Activated CD4-positive, alpha-beta T cell treated with anti-CD3 and anti-CD28 coated beads, Interleukin-2, amount 50 U/mL, for 1 hour (primary cell): ENCODE data around the gene PAK5.

Experiments used
- DNase-seq: peaks from one replicate; pipeline ENCODE4 v3.0.0-alpha.2; 2020

Gene PAK5

DNA sequence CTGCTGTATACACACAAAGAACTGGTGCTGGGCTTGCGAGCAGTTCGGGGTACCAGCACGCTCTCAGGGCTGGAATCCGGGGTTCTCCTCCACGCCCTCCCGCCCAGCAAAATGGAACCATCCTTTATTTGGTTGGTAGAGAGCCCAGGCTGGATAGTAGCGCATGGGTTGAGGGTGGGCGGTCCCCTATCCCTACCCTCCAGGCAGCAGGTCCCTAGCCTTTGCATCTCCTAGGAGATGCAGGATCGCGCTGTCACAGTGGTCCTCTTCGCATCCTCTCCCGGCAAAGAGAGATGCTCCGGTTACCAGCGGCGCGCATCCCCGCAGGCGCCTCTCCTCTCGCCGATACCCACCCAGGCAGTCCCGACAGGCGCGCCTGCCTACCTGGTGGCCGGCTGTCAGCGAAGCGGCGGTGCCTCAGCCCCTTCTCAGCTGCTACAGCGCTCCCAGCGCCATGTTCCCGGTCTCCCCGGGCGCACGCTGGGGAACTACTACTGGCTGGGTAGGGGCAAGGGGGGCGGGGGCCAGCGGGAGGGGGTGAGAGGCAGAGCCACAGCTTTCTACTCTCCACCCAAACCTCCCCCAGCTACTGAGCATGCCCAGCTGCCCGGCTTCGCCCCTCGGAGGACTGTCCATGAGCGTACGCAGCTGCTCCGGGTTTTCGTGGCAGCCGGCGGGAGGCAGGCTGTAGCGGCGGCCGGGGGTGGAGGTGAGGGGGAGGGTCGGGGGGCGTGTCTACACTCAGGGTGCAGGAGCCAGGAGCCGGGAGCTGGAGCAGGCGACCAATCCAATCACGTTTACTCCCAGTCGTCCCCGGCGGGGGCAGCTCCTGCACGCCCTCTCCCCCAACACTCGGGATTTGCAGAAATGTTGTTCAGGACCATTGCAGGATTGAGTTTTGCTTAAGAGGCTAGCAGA, at the start of gene PAK5:
PAK5 (minus strand) TSS at position 699 of the 918 bp plus-strand sequence. CDS start 194,748 bp downstream, outside the sequence.
- no peak for DNase-seq

DNA sequence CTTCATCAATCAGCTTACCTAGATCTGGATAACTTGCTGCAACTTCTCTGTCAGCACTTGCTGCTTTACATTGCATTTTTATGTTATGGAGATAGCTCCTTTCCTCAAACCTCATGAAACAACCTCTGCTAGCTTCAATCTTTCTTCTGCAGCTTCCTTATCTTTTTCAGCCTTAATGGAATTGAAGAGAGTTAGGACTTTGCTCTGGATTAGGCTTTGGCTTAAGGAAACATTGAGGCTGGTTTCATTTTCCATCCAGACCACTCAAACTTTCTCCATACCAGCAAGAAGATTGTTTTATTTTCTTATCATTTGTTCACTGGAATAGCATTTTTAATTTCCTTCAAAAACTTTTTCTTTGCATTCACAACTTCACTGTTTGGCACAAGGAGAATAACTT, 48.8 kb upstream of the PAK5 start:
- no peak for DNase-seq

- no peak for DNase-seq
These were observed 47.4 kb upstream of the PAK5 start for GRCh38 chr20:9886227-9886626.

GRCh38 chr20:9884666-9885065, 45.8 kb upstream of the PAK5 start:
- DNase-seq = no peak

GRCh38 chr20:9884061-9884460, 45.2 kb upstream of the PAK5 start:
- DNase-seq = no peak

DNA sequence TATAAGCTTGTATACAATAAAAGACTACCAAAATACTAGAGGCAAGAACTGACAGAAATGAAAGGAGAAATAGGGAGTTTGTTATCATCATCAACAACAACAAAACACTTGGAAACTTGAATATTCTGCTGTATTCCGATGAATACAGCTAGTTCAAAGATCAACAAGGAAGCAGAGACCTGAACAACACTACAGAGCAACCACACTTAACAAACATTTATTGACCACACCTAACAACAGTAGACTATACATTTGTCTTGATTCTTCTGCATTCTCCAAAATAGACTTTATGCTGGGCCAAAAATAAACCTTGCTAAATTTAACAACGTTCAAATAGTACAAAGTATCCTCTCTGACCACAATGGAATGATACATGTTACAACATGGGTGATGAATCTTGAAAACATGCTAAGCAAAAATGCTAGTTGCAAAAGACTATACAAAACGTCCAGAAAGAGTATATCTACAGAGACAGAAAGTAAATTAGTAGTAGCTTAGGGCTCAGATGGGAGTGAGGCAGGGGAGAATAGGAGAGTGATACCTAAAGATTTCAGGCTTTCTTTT, 39.1 kb upstream of the PAK5 start:
- DNase-seq = no peak

- DNase-seq = no peak
These were observed 28.5 kb upstream of the PAK5 start for GRCh38 chr20:9867196-9867980.

GRCh38 chr20:9852566-9852965, 13.7 kb upstream of the PAK5 start:
- no peak for DNase-seq

DNA sequence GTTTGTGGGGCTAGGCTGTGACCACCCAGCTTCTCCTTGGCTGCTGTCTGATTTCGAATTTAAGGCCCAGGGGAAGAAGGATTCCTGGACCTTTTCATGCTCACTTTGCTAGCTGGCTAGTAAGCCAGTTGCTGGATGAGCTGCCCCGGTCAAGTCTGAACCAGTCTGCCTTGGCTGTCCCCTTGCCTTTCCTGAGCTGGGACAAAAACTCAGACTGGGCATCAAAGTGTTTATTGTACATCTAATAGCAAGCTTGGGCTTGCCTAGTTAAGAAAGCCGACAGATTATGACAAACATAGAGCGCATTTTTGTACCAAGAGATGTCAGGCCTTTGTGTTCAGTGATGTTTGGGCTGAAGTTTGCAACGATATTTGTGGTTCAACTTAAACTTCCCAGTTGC, 750 bp upstream of the PAK5 start:
- DNase-seq = no peak

DNA sequence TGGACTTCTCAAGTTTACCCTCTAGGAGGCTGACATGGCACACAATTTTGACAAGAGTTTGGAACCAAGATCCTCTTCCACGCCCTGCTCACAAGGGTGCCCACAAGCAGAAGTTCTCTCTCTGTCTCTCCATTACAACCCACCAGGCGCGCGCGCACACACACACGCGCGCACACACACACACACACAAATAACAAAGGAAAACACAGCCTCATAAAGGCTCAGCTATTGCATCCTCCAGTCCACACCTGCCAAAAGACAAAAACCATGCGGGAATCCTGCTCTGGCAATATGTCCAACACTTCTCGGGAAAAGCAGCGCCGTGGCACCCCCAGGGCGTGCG, 870 bp downstream of the PAK5 start:
- DNase-seq = no peak

DNA sequence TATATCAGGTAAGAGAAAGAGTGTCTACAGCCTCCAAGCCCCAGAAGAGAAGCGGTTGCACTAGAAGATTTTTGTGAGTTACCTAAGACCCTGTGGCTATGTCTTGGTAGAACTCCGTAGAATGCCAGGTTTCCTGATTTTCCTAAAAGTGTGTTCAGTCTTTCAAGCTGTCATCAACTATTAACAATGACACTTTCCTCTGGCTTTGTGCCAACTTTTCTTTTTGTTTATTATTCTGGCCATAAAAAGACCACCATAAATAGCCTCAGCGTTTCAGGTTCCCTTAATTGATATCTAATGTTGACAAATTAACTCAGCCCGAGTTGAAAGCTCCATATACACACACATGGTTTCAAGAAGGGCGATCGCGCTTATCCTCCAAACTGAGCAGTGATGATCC, 1.2 kb downstream of the PAK5 start:
- no peak for DNase-seq

DNA sequence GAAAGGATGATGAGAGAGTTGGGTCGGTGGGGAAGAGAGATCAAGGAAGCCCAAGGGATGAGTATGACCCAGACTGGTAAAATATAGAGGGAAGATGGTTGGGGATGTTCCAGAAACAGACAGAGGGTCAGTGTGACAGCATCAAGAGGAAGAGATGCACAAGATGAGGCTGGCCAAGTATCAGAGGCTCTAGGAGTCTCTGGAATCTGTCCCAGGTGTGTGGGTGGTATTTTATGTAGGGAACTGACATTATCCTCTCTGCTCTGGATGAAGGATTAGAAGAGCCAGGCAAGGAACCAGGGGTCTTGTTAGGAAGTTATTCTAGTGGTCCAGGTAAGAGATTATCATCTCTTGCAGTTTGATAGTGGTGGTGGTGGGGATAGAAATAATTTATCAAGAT, 3.6 kb downstream of the PAK5 start:
- DNase-seq = no peak

GRCh38 chr20:9831032-9831431, 7.8 kb downstream of the PAK5 start:
- DNase-seq = no peak

- DNase-seq = no peak
These were observed 9.0 kb downstream of the PAK5 start for GRCh38 chr20:9829835-9830234.

GRCh38 chr20:9817654-9818053, 21.2 kb downstream of the PAK5 start:
- DNase-seq = no peak

DNA sequence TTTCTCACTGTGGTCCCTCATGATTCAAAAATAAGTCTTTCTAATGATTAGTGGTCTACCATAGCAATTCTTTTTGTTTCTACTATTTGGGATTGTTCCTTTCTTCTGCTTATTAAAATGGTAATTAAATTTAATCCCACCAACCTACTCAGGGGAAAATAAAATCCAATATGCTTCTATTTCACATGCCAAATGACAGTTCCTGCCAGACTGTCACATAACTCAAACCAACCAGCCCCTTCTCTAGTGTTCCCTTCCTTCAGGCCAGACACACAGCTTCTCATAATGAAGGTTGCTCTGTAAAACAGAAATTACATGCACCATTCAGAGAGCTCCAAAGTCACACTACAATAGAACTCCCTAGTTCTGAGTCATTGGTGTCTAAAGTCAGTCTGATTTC, 23.2 kb downstream of the PAK5 start:
- DNase-seq = no peak

- no peak for DNase-seq
These were observed 28.1 kb downstream of the PAK5 start for GRCh38 chr20:9810738-9811137.

- DNase-seq = no peak
These were observed 29.6 kb downstream of the PAK5 start for GRCh38 chr20:9809271-9809670.

DNA sequence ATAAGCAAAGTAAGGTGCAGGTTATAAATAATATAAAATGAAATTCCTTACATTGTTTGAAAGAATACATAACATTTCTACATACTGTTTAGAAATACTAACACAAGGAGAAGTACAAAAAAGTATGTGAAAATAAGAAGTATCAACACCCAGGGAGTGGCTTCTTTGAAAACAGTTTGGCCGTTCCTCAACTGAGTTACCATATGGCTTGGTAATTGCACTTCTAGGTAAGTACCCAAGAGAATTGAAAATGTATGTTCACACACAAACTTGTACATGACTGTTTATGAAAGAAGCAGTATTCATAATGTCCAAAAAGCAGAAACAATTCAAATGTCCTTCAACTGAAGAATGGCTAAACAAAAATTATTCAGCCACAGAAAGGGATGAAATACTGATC, 30.7 kb downstream of the PAK5 start:
- no peak for DNase-seq

DNA sequence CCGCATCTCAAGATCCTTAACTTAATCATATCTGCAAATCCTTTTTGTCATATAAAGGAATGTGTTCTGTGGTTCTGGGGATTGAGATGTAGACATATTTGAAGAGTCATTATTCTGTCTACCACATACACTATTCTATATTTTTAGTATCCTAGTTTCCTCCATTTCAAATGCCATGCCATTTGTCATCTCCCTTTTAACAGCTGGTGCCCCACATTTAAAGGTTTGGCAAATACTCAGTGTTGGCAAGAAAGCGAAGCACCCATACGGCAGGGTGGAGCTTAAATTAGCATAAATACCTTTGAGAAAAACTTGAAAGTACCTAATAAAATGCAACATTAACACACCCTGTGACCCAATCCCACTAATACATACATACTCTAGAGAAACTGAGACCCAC, 31.7 kb downstream of the PAK5 start:
- DNase-seq = no peak

- DNase-seq = no peak
These were observed 38.5 kb downstream of the PAK5 start for GRCh38 chr20:9800421-9800820.

- no peak for DNase-seq
These were observed 44.0 kb downstream of the PAK5 start for GRCh38 chr20:9794831-9795230.

- DNase-seq = no peak
These were observed 46.2 kb downstream of the PAK5 start for GRCh38 chr20:9792674-9793073.

- DNase-seq = no peak
These were observed 49.7 kb downstream of the PAK5 start for GRCh38 chr20:9789131-9789530.
